Measurements from ENCODE around the gene F8.

Gene F8

DNA sequence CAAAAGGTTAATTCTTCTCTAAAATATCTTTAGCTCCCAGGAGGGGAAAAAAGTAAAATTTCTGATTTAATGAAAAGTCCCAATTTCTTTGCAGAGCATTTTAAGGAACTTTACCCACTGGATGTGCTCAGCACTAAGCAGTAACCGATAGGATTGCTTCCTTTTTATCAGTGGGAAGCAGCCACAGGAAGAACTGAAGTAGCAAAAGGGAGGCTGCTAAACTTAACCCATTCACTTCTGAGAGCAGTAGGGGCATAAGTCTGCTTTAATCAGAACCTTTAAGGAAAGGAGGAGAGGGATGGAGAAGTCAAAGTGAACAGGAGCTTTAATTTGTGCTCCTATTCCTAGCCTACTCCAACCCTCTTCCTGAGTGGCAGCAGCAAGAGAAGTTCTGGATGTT lies at the start of gene F8:
F8 (minus strand) TSS at position 139 of the 400 bp plus-strand sequence. CDS start 171 bp downstream, outside the sequence.
- H3K27ac Mint-ChIP-seq = no peak within 1 kb of the TSS
- no peak within 1 kb of the TSS for H3K4me3 Mint-ChIP-seq
- no peaks in the 10 kb centered on the region for H3K9me3 Mint-ChIP-seq
- no peaks in the 10 kb centered on the region for H3K27me3 Mint-ChIP-seq
- no peaks in the 10 kb centered on the region for H3K36me3 Mint-ChIP-seq
- peaks cover 8% of the 10 kb centered on the region for H3K4me1 Mint-ChIP-seq

DNA sequence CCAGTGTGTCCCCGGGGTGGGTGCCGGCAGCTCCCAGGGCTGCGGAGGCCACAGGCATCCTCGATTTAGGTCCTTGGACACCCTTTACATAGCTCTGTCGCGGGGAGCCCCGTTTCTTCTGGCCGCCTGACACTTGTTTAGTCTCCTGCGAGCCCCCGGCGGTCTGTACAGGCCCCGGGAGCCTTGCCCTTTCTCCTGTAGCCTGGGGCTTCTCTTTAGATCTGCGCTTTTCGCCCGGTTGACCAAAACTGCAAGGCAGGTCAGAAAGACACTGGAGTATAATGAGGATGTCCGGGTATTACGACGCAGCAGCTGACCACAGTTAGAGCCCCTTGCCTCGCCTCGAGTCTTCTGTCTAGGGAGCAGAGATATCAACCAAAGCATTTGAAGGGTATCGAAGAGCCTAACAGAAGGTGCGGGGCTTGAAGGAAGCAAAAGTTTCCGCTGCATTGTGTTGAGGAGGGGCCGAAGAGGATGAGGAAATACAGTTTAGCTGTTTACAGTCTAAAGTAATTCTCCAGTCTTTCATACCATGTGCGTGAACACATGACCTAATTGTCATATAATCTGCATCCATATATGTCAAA lies 49.3 kb upstream of the F8 start:
- peaks cover 12% of the 10 kb centered on the region for H3K36me3 Mint-ChIP-seq
- H3K4me3 Mint-ChIP-seq = peak overlapping the region; percentile 92
- peak overlapping the region; percentile 91 for H3K27ac Mint-ChIP-seq
- peaks cover 62% of the 10 kb centered on the region for H3K4me1 Mint-ChIP-seq
- H3K9me3 Mint-ChIP-seq = no peaks in the 10 kb centered on the region
- no peaks in the 10 kb centered on the region for H3K27me3 Mint-ChIP-seq

DNA sequence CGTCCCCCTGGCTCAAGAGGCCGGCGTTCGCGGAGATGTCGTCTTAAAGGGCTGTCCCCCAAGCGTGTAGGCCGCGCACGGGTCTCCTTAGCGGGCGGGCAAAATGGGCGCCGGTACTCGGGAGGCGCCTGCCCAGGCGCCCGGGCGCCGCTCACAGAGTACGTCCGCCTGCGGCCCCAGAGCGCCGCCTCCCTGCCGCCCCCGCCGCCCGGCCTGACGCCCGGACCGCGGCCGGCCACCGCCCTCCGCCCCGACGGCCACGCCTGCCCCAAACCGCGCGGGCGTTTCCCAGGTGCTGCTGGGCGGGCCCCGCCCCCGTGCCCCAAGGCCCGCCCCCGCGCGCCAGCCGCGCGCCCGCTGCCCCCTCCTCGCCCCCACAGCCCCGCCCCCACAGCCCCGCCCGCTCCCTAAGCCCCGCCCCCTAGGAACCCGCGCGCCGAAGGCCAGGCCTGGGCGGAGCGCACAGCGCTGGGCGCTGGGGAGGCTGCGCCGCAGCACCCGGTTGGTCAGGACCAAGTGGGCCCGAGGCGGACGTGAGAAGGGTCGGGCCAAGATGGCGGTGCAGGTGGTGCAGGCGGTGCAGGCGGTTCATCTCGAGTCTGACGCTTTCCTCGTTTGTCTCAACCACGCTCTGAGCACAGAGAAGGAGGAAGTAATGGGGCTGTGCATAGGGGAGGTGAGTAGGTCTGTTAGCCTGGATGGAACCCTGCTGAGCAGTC lies 48.6 kb upstream of the F8 start, which contains the start of the genes BRCC3, CMC4 and MTCP1:
BRCC3 (plus strand) TSS at position 534 of the 719 bp plus-strand sequence; CDS start at position 554, 20 bp downstream.
CMC4 (minus strand) TSS at position 162 of the 719 bp plus-strand sequence. CDS start 7,113 bp downstream, outside the sequence.
MTCP1 (minus strand) TSS at position 162 of the 719 bp plus-strand sequence. CDS start 5,126 bp downstream, outside the sequence.
- no peaks in the 10 kb centered on the region for H3K27me3 Mint-ChIP-seq
- H3K4me1 Mint-ChIP-seq = peaks cover 62% of the 10 kb centered on the region
- peak within 1 kb of the TSS; percentile 91 for H3K27ac Mint-ChIP-seq
- H3K4me3 Mint-ChIP-seq = peak within 1 kb of the TSS; percentile 92
- no peaks in the 10 kb centered on the region for H3K9me3 Mint-ChIP-seq
- peaks cover 12% of the 10 kb centered on the region for H3K36me3 Mint-ChIP-seq

DNA sequence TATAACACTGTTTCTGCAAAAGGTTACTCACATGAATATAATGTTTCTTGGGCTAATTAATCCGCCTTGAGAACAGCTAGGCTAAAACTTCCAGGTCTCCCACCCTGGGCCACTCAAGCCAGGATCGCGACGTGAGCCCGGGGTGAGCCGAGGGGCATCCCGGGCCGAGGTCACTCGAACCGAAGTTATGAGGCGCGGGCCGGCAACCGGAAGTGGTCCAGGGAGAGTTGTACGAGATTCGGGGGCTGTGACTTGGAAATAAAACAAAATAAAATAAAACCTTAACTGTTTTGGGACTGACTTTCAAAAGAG lies 48.1 kb upstream of the F8 start:
- Mint-ChIP-seq H3K4me1 (peaks cover 60% of the 10 kb centered on the region), H3K9me3 (no peaks in the 10 kb centered on the region), H3K4me3 (peak overlapping the region; percentile 80), H3K27ac (peak overlapping the region; percentile 41), H3K36me3 (peaks cover 12% of the 10 kb centered on the region), H3K27me3 (no peaks in the 10 kb centered on the region)

DNA sequence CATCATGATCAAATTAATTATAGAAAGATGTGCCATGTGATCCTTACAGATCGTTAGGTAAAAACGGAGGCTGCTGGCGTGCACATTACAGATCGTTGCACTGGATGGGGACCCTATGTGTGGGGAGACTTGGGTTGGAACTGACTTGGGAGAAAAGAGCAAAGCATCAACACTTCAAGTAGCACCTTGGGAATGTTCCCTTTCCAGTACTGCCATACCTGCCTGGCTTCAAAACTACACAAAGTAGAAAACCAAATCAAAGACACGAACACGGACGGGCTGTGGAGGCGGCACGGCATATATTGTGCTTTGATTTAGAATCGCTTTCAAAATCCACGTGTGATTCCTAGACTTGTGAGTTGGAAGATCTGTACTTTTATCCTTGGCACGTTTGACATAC lies 47.5 kb upstream of the F8 start:
- H3K27ac Mint-ChIP-seq = peak overlapping the region; percentile 5
- H3K27me3 Mint-ChIP-seq = no peaks in the 10 kb centered on the region
- H3K4me3 Mint-ChIP-seq = peak overlapping the region; percentile 80
- H3K4me1 Mint-ChIP-seq = peaks cover 60% of the 10 kb centered on the region
- no peaks in the 10 kb centered on the region for H3K9me3 Mint-ChIP-seq
- H3K36me3 Mint-ChIP-seq = peaks cover 8% of the 10 kb centered on the region

DNA sequence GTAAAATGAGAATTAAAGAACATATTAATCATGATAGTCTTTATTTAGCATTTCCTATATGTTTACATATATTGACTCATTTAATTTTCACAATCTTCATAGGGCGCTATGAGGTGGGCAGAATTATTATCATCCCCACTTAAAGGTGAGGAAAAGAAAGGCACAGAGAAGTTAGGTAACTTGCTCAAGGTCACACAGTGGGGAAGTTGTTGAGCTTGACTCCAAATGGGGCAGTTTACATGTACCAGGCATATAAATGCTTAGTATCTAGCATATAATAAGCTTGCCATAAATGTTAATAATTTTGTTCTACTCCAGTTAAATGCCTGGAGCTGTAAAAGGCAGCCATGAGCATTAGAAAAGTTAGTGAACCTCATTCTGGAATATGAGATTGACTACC lies 46.9 kb upstream of the F8 start:
- Mint-ChIP-seq H3K27me3 (no peaks in the 10 kb centered on the region), H3K4me3 (peak overlapping the region; percentile 80), H3K9me3 (no peaks in the 10 kb centered on the region), H3K36me3 (peaks cover 8% of the 10 kb centered on the region), H3K4me1 (peaks cover 57% of the 10 kb centered on the region), H3K27ac (no peak overlapping the region)

DNA sequence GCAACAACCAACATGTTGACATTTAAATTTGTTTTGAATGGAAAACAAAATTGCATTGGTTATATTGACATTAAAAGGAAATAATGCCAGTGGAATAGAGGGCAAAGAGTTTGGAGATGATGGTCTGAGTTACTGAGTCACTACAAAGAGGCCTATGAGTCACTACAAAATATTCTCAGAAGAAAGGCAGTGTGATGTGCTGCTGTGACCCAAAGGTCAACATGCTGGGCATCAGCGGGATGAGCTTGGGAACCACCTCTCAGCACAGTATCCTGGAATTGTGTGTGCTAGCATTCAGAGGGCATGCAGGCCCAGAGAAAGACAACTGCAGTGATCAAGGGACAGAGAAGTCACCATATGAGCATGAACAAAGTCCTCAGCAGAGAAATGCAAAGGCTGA lies 45.6 kb upstream of the F8 start:
- Mint-ChIP-seq H3K36me3 (no peaks in the 10 kb centered on the region), H3K27ac (no peak overlapping the region), H3K27me3 (no peaks in the 10 kb centered on the region), H3K4me3 (peak overlapping the region; percentile 35), H3K4me1 (peaks cover 45% of the 10 kb centered on the region), H3K9me3 (no peaks in the 10 kb centered on the region)

DNA sequence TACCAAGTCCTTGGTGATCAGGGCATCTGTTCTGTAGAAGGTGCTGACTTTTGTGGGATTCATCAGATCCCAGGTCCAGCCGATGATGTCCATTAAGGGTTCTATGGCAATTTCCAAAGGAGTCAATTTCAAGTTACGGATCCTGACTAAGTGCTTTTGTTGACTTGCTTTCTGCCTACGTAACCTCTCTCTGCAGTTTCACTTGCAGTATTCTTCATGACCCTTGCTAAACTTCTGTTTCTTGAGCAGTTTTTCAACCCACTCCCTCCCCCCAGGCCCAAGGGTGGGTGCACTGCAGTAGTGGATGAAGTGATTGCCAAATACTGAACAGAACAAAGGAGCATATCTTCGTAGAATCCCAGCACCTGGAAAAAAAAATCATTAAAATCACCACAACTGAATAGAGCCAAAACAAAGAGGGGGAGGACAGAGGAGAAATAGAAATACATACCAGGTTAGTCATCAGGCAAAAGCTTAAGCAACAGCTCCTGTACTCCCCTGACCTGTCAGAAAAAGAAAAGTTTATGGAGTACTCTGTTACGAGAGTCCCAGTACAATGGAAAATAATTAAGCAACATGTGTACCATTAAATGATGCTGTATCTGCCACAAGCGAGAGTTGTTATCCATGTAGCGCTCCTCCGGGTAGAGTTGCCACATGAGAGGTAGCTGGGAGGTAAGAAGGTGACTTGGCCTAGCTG lies 42.7 kb upstream of the F8 start:
- no peak overlapping the region for H3K27ac Mint-ChIP-seq
- H3K27me3 Mint-ChIP-seq = no peaks in the 10 kb centered on the region
- peaks cover 33% of the 10 kb centered on the region for H3K4me1 Mint-ChIP-seq
- peaks cover 1% of the 10 kb centered on the region for H3K36me3 Mint-ChIP-seq
- H3K9me3 Mint-ChIP-seq = no peaks in the 10 kb centered on the region
- H3K4me3 Mint-ChIP-seq = no peak overlapping the region

DNA sequence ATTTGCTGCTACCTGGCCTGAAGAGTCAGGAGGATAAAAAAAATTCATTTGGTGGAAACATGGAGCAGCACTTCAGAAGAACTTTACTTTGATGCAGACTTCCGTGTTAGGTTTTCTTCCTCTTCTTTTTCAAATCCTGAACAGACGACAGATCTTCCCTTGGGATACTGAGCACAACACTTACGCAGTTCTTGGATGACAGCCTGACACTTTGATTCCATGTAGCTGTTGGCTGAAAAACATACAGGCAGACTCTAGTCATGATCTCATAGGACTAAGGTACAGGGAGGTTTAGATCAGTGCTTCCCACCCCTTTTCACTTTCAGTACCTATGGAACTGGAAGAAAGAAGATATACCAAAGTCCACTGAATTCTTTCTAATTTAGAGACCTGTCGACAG lies 39.2 kb upstream of the F8 start:
- Mint-ChIP-seq H3K36me3 (peaks cover 1% of the 10 kb centered on the region), H3K9me3 (no peaks in the 10 kb centered on the region), H3K4me3 (no peak overlapping the region), H3K27ac (no peak overlapping the region), H3K4me1 (peaks cover 12% of the 10 kb centered on the region), H3K27me3 (no peaks in the 10 kb centered on the region)

DNA sequence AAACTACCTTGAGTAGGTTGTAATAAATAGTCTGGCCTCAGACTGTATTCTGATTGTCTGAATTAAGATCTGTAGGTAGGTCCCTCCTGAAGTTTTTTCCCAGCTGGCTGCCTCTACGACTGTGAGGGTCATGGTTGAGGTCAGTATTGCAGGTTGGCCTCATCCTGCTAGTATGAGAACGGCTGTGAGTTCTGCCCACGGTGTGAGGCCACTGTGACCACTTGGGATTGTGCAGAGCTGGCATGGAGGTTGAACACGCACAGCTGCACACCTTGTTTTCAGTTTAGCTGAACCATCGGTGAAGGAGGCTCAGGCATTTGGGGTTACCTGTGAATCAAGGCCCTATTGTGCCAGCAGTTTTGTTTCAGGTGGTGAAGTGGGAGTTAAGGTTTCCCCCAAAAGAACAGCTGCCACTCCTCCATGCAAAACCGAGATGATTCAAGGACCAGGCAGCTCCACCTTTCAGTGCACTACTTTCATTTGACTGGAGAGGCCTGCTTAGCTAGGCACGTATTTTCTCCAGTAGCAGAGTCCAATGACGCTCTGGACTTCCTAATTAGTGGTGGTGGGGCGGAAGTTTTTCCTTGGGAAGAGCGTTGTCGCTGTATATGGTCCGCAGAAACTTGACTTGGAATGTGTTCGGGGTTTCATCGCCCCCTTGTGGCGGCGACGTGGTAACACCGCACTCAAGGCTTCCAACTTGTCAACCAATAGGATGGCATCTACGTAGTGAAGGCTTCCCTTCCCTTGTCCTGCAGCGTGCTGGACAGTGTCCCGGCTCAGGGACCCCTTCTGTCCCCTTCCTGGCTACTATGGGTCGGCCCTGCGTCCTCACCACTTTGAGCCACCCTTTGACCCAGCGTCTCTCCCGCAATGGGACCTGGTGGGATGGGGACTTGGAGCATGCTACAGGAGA lies 34.6 kb upstream of the F8 start:
- H3K4me1 Mint-ChIP-seq = peaks cover 32% of the 10 kb centered on the region
- H3K27ac Mint-ChIP-seq = no peak overlapping the region
- H3K9me3 Mint-ChIP-seq = no peaks in the 10 kb centered on the region
- peak overlapping the region; percentile 48 for H3K4me3 Mint-ChIP-seq
- no peaks in the 10 kb centered on the region for H3K27me3 Mint-ChIP-seq
- H3K36me3 Mint-ChIP-seq = peaks cover 7% of the 10 kb centered on the region

DNA sequence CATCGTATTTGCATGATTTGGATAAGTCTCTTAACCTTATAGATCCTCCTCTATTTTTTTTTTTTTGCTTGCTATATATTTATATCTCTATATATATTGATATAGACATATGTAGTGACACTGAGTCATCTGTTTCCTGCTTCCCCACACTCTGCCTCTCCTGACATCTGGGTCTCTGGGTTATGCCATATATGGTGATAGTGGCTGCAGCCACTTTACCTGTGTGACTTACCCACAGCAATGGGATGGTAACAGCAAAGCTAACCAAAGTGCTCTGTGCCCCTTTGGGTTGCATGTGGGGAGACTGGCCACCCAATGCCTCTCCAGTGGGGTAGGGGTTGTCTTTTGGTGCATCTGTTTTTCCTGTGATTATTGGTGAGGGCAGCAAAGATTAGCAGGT lies 33.9 kb upstream of the F8 start:
- Mint-ChIP-seq H3K4me3 (no peak overlapping the region), H3K27me3 (no peaks in the 10 kb centered on the region), H3K36me3 (peaks cover 7% of the 10 kb centered on the region), H3K9me3 (no peaks in the 10 kb centered on the region), H3K4me1 (peaks cover 38% of the 10 kb centered on the region), H3K27ac (no peak overlapping the region)

DNA sequence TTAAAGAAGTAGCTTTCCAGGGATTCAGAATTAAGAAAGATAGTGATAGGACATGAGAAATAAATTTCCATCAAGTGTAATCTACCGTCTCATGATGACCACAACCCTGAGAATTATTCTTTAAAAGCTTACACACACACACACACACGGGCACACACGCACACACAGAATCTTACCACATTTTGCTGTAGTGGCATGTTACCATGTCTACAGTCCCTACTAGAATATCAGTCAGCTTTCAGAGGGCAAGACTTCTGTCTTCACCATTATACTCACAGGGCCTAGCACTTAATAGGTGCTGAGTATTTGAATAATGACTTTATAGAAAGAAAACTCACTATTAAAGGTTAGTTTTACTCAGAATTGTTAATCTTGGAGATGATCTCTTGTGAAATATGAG lies 33.0 kb upstream of the F8 start:
- no peaks in the 10 kb centered on the region for H3K9me3 Mint-ChIP-seq
- no peaks in the 10 kb centered on the region for H3K27me3 Mint-ChIP-seq
- peaks cover 48% of the 10 kb centered on the region for H3K4me1 Mint-ChIP-seq
- H3K36me3 Mint-ChIP-seq = peaks cover 9% of the 10 kb centered on the region
- no peak overlapping the region for H3K27ac Mint-ChIP-seq
- no peak overlapping the region for H3K4me3 Mint-ChIP-seq

DNA sequence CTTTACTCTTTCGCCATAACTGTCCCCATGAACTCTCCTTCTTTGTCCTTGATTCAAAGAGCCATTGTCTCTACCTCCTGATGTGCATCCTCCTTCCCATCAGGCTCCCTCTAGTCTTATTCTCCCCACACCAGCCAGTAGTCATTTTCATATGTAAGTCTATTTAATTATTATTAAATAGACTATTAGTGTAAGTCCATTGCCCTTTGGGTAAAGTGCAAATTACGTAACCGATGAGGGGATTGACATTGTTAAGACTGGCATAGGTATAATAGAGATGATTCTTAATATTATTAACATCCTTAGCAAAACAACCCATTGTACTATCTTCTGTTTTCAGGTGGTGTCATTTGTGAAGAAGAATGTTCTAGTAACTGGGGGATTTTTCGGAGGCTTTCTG lies 31.7 kb upstream of the F8 start:
- H3K27ac Mint-ChIP-seq = peak overlapping the region; percentile 59
- H3K4me1 Mint-ChIP-seq = peaks cover 60% of the 10 kb centered on the region
- no peak overlapping the region for H3K4me3 Mint-ChIP-seq
- H3K27me3 Mint-ChIP-seq = no peaks in the 10 kb centered on the region
- H3K9me3 Mint-ChIP-seq = no peaks in the 10 kb centered on the region
- H3K36me3 Mint-ChIP-seq = peaks cover 9% of the 10 kb centered on the region

DNA sequence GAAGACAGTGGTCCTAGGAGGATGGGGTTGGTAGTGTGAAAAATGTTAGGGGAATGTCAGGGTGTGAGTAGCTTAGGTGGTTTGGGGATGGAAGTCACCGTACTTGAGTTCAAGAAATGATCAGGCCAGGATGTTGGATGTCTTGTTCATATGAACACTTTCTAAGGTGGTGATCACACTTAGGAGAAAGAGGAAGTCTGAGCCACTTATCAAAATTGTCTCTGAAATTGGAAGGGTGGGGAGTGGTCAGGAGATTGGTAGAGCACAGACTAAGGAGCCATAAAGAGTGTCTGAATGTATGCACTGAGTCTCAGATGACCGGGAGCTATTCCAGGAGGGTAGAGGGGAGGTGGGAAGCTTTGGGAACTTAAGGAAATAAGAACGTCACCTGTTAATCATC lies 31.1 kb upstream of the F8 start:
- Mint-ChIP-seq H3K27me3 (no peaks in the 10 kb centered on the region), H3K27ac (peak overlapping the region; percentile 47), H3K36me3 (peaks cover 9% of the 10 kb centered on the region), H3K4me3 (no peak overlapping the region), H3K9me3 (no peaks in the 10 kb centered on the region), H3K4me1 (peaks cover 66% of the 10 kb centered on the region)

Data from activated naive CD4-positive, alpha-beta T cell treated with anti-CD3 and anti-CD28 coated beads, Interleukin-2, amount 50 U/mL, for 24 hours (primary cell).